Measurements from ENCODE around the gene RNF149.

The RNF149 gene

GRCh38 chr2:101231937-101232730 lies 76.4 kb downstream of the RNF149 start:
- no peak for DNase-seq (ENCODE audit: low read depth, low spot score)

GRCh38 chr2:101231240-101231639 lies 77.3 kb downstream of the RNF149 start:
- DNase-seq (ENCODE audit: low read depth, low spot score): no peak

- DNase-seq (ENCODE audit: low read depth, low spot score): no peak
Observed at GRCh38 chr2:101230541-101231001, 77.9 kb downstream of the RNF149 start.

Data from activated CD4-positive, CD25-positive, alpha-beta regulatory T cell treated with anti-CD3 and anti-CD28 coated beads, Interleukin-2, amount 50 U/mL, for 16 hours (primary cell).